K562 (cell line): ENCODE results near the gene CNOT4. TPM values are rescaled to one million over a fixed set of nuclear protein-coding genes. Genes with fewer than 3 reads are reported as not detected.

Experiments used
- ARID4B ChIP-seq: sonication (generic); formaldehyde crosslinking; IDR thresholded peaks from 2 replicates; pipeline ENCODE4 v1.8.0; 2022; ENCODE audit warnings: mild to moderate bottlenecking, missing genetic modification reagents
- CTBP1 ChIP-seq: fragments of 450-650 bp; IDR thresholded peaks from 2 replicates; pipeline ENCODE4 v1.6.1; 2016; ENCODE audit warnings: borderline replicate concordance
- HDAC2 ChIP-seq: fragments of 450-650 bp; IDR thresholded peaks from 2 replicates; pipeline ENCODE4 v1.6.1; 2016; ENCODE audit warnings: mild to moderate bottlenecking
- MAZ ChIP-seq, 2 experiments: fragments of 450-650 bp in 1 of 2; sonication (generic) in 1 of 2; formaldehyde crosslinking; IDR thresholded peaks in 1 of 2; conservative IDR thresholded peaks in 1 of 2; 2 replicates each; pipeline versions ENCODE4 v1.4.0 to v1.5.0; 2020; ENCODE audit warnings: mild to moderate bottlenecking in 1 of 2, missing genetic modification reagents in 1 of 2
- MIER1 ChIP-seq: fragments of 450-650 bp; IDR thresholded peaks from 2 replicates; pipeline ENCODE4 v1.6.1; 2016; ENCODE audit warnings: antibody characterized with exemption, mild to moderate bottlenecking, low read depth
- NR3C1 ChIP-seq: sonication (generic); formaldehyde crosslinking; IDR thresholded peaks from 2 replicates; pipeline ENCODE4 v1.8.1; 2022; ENCODE audit warnings: missing genetic modification reagents
- PHTF2 ChIP-seq: fragments of 250-450 bp; sonication (Bioruptor Pico); IDR thresholded peaks from 2 replicates; pipeline ENCODE4 v1.5.0; 2021; ENCODE audit warnings: mild to moderate bottlenecking
- RAD21 ChIP-seq, 2 experiments: fragments of 250-450 bp in 1 of 2; fragments of 450-650 bp in 1 of 2; sonication (Bioruptor Pico) in 1 of 2; formaldehyde crosslinking in 1 of 2; IDR thresholded peaks in 1 of 2; conservative IDR thresholded peaks in 1 of 2; 2 replicates each; pipeline versions ENCODE4 v1.4.0 to v1.8.0; 2020 to 2022; ENCODE audit warnings: mild to moderate bottlenecking in 2 of 2, moderate library complexity in 1 of 2
- SOX6 ChIP-seq: fragments of 450-650 bp; IDR thresholded peaks from 2 replicates; pipeline ENCODE4 v1.6.1; 2014; ENCODE audit warnings: mild to moderate bottlenecking
- TEAD1 ChIP-seq, 2 experiments: fragments of 450-650 bp in 1 of 2; sonication (generic) in 1 of 2; formaldehyde crosslinking; IDR thresholded peaks; 2 replicates each; pipeline versions ENCODE4 v1.4.0 to v1.8.0; 2020 to 2022; ENCODE audit warnings: mild to moderate bottlenecking in 2 of 2, missing genetic modification reagents in 1 of 2
- TGIF2 ChIP-seq: sonication (generic); formaldehyde crosslinking; IDR thresholded peaks from 2 replicates; pipeline ENCODE4 v1.8.1; 2022; ENCODE audit warnings: mild to moderate bottlenecking, missing genetic modification reagents, moderate library complexity
- ZNF311 ChIP-seq: fragments of 250-450 bp; sonication (Bioruptor Pico); IDR thresholded peaks from 2 replicates; pipeline ENCODE4 v1.4.0; 2020; ENCODE audit warnings: mild to moderate bottlenecking, moderate library complexity
- ZNF395 ChIP-seq: fragments of 200-800 bp; sonication (Bioruptor generic); IDR thresholded peaks from 2 replicates; pipeline ENCODE4 v1.6.1; 2017; ENCODE audit warnings: missing genetic modification characterization, missing compliant biosample characterization
- ZNF41 ChIP-seq: fragments of 250-450 bp; sonication (Bioruptor Pico); conservative IDR thresholded peaks from 2 replicates; pipeline ENCODE4 v1.4.0; 2020; ENCODE audit warnings: mild to moderate bottlenecking
- ZNF511 ChIP-seq: sonication (generic); formaldehyde crosslinking; IDR thresholded peaks from 2 replicates; pipeline ENCODE4 v1.8.0; 2022; ENCODE audit warnings: mild to moderate bottlenecking, missing genetic modification reagents
- polyA plus RNA-seq, 8 experiments: library from polyadenylated mRNA; depleted of rRNA in 4 of 8; stranded (reverse) in 5 of 8; unstranded in 3 of 8; fragments of >200 nt; fragmentation: Nextera tagmentation in 2 of 8; fragmentation: Illumina TruSeq in 1 of 8; extraction: Ambion mirVana in 2 of 8; extraction: Trizol in 1 of 8; gene quantifications; 2 replicates each; pipeline versions ENCODE4 v1.2.1 to v1.2.3, GENCODE V29; 2011 to 2014; ENCODE audit warnings: inconsistent platforms in 1 of 8, missing spikeins in 1 of 8
- total RNA-seq, 7 experiments: library from RNA; depleted of rRNA in 6 of 7; stranded (reverse); fragments of >200 nt in 6 of 7; fragmentation: Illumina TruSeq in 2 of 7; extraction: Trizol in 2 of 7; gene quantifications; 2 replicates each; pipeline versions ENCODE4 v1.2.1 to v1.2.3, GENCODE V29; 2011 to 2021; ENCODE audit warnings: low replicate concordance in 1 of 7

The CNOT4 gene
- total and polyA plus RNA-seq, 9 of the 15 experiments (the other 6 are each of a cell fraction or from before 2014, with no cell fraction given): 8.6 to 24.1 (median 15.4) TPM

- TF ChIP-seq CTBP1 (peak; percentile 34; the same call in 1 of the 2 replicates), ZNF41 (CRISPR knock-in tag) (no peak), MAZ (CRISPR knock-in tag; conservative IDR thresholded peaks at IDR 0.05 in 1 of 2, IDR thresholded peaks at IDR 0.05 in 1 of 2) (peak in 1 of 2 experiments; percentile 47; a peak in 2 of 4 replicates), PHTF2 (CRISPR knock-in tag) (no peak), ARID4B (CRISPR knock-in tag) (peak; percentile 52; the same call in 1 of the 2 replicates), ZNF395 (CRISPR knock-in tag) (peak; percentile 26; the same call in 1 of the 2 replicates), TGIF2 (no peak), ZNF511 (CRISPR knock-in tag) (peak; percentile 80; the same call in 1 of the 2 replicates), HDAC2 (peak; percentile 56; the same call in 1 of the 2 replicates), SOX6 (no peak), NR3C1 (peak; percentile 46; the same call in 1 of the 2 replicates), TEAD1 (CRISPR knock-in tag; IDR thresholded peaks at IDR 0.05) (peak in 1 of 2 experiments; percentile 81; a peak in 1 of 4 replicates), ZNF311 (CRISPR knock-in tag) (0 out of 2 replicates have a peak, but pooled peaks have one; percentile 16), MIER1 (peak; percentile 96), RAD21 (CRISPR knock-in tag; conservative IDR thresholded peaks at IDR 0.05 in 1 of 2, IDR thresholded peaks at IDR 0.05 in 1 of 2) (peak; percentile 28 to 73; a peak in 3 of 4 replicates)
Observed at GRCh38 chr7:135335628-135336139, 174.2 kb downstream of the CNOT4 start (continued).
